Gastrocnemius medialis (tissue), 4 donors: ENCODE results near the gene KCNRG. TPM values are rescaled to one million over a fixed set of nuclear protein-coding genes. Genes with fewer than 3 reads are reported as not detected.

Source experiments
- ATAC-seq, 2 donors: fragments of 150-250 bp; one replicate each; pipeline ENCODE4 v1.9.1; 2016
- DNase-seq, 2 donors: peaks; one replicate each; pipeline ENCODE4 v3.0.0-alpha.2; 2019
- H3K27ac ChIP-seq, 4 donors: fragments of 200-600 bp; sonication (generic); 1 replicate in 1 of 4; 2 replicates in 3 of 4; pipeline ENCODE4 v1.5.1; 2016 to 2018; ENCODE audit warnings: mild to moderate bottlenecking in 2 of 4, moderate library complexity in 1 of 4
- H3K27me3 ChIP-seq, 3 donors: fragments of 200-600 bp; sonication (generic) in 2 of 3; 1 replicate in 1 of 3; 2 replicates in 2 of 3; pipeline versions ENCODE4 v1.5.1 to v1.6.0; 2016 to 2019; ENCODE audit warnings: mild to moderate bottlenecking in 1 of 3, moderate library complexity in 1 of 3
- H3K36me3 ChIP-seq, 2 donors: fragments of 200-600 bp; sonication (generic) in 1 of 2; one replicate each; pipeline ENCODE4 v1.5.1; 2017 to 2018
- H3K4me1 ChIP-seq, 2 donors: fragments of 200-600 bp; sonication (generic) in 1 of 2; one replicate each; pipeline ENCODE4 v1.5.1; 2016 to 2017; ENCODE audit warnings: mild to moderate bottlenecking in 2 of 2
- H3K4me3 ChIP-seq, 4 donors: fragments of 200-600 bp; sonication (generic) in 3 of 4; 1 replicate in 1 of 4; 2 replicates in 3 of 4; pipeline ENCODE4 v1.5.1; 2016 to 2019; ENCODE audit warnings: mild to moderate bottlenecking in 2 of 4
- H3K9me3 ChIP-seq, 3 donors: fragments of 200-600 bp; sonication (generic) in 2 of 3; 1 replicate in 1 of 3; 2 replicates in 2 of 3; pipeline ENCODE4 v1.5.1; 2016 to 2019
- CTCF ChIP-seq, 5 experiments: fragments of 450-650 bp in 3 of 5; fragments of 200-600 bp in 2 of 5; sonication (generic) in 2 of 5; IDR thresholded peaks in 4 of 5; conservative IDR thresholded peaks in 1 of 5; 1 replicate in 4 of 5; 2 replicates in 1 of 5; pipeline ENCODE4 v1.5.1; 2016 to 2019; ENCODE audit warnings: antibody characterized with exemption in 5 of 5, mild to moderate bottlenecking in 3 of 5, moderate library complexity in 3 of 5
- POLR2A ChIP-seq, 2 donors: fragments of 450-650 bp; IDR thresholded peaks; one replicate each; pipeline ENCODE4 v1.6.1; 2017; ENCODE audit warnings: antibody characterized with exemption in 2 of 2, mild to moderate bottlenecking in 2 of 2, moderate library complexity in 2 of 2
- in situ Hi-C, 4 donors: fragments of 200-750 bp; cut with MboI; loops; one replicate each; pipeline versions ENCODE4 v1.15.0 to v1.8.0; 2017; ENCODE audit warnings: low sequenced_read_pairs in 4 of 4
- intact Hi-C: fragments of 100-400 bp; cut with DNase I; formaldehyde crosslinking; loops from one replicate; pipeline ENCODE4 v1.15.1; 2023; ENCODE audit warnings: low total_unique reads
- total RNA-seq, 4 donors: library from RNA; depleted of rRNA; stranded (reverse); fragments of >200 nt; gene quantifications; one replicate each; pipeline versions ENCODE4 v1.1.0 to v1.2.3, GENCODE V29; 2016

The KCNRG gene
- total RNA-seq: under 1 TPM in 2 of 4 donors, not detected in 2; 0.66 to 0.72 TPM

GRCh38 chr13:50015258-50015657, at the start of gene KCNRG:
TSS of gene KCNRG (plus strand) at chr13:50015444. CDS start at chr13:50015494, 50 bp downstream.
- peak within 1 kb of the TSS in 3 of 4 donors; percentile 22 to 47 (median 31) for H3K27ac ChIP-seq

GRCh38 chr13:49967456-49967855, 47.8 kb upstream of the KCNRG start:
- no peak overlapping the region for H3K27ac ChIP-seq
- no peaks in the 10 kb centered on the region for H3K9me3 ChIP-seq
- no peaks in the 10 kb centered on the region for H3K4me1 ChIP-seq
- no peaks in the 10 kb centered on the region for H3K27me3 ChIP-seq
- intact Hi-C loops (no loop called here), in situ Hi-C loops (loop anchor here in 2 of 4 donors (25.0 kb wide), 3 partner anchors 845 to 1095 kb away; partner anchors contain the start of gene RNASEH2B (in 1 of the 2))
- no peak overlapping the region for H3K4me3 ChIP-seq
- H3K36me3 ChIP-seq: peaks cover 0 to 10% of the 10 kb centered on the region in 2 donors
- no peak for TF ChIP-seq CTCF (IDR thresholded peaks at IDR 0.05 in 4 of 5, conservative IDR thresholded peaks at IDR 0.05 in 1 of 5)
- TF ChIP-seq POLR2A (IDR thresholded peaks at IDR 0.05): no peak
- DNase-seq (no peak), ATAC-seq (no peak)

More at GRCh38 chr13:50015258-50015657, at the start of gene KCNRG:
- intact Hi-C loops: no loop called here
- ATAC-seq (no peak), DNase-seq (no peak)
- H3K9me3 ChIP-seq: no peaks in the 10 kb centered on the region
- in situ Hi-C loops: no loop called here
- peaks cover 33 to 34% of the 10 kb centered on the region in 2 donors for H3K4me1 ChIP-seq
- H3K4me3 ChIP-seq: no peak within 1 kb of the TSS
- TF ChIP-seq CTCF (IDR thresholded peaks at IDR 0.05 in 4 of 5, conservative IDR thresholded peaks at IDR 0.05 in 1 of 5) (no peak), POLR2A (IDR thresholded peaks at IDR 0.05) (no peak)
- H3K27me3 ChIP-seq: no peaks in the 10 kb centered on the region
- H3K36me3 ChIP-seq: peaks cover 0 to 28% of the 10 kb centered on the region in 2 donors

- H3K9me3 ChIP-seq: no peaks in the 10 kb centered on the region
- no peaks in the 10 kb centered on the region for H3K27me3 ChIP-seq
- H3K4me1 ChIP-seq: no peaks in the 10 kb centered on the region
- H3K36me3 ChIP-seq: peaks cover 0 to 10% of the 10 kb centered on the region in 2 donors
- no peak overlapping the region for H3K4me3 ChIP-seq
- DNase-seq: no peak
- no peak for ATAC-seq
- TF ChIP-seq POLR2A (IDR thresholded peaks at IDR 0.05) (no peak), CTCF (IDR thresholded peaks at IDR 0.05 in 4 of 5, conservative IDR thresholded peaks at IDR 0.05 in 1 of 5) (no peak)
- in situ Hi-C loops: loop anchor here in 3 of 4 donors (10.0 to 25.0 kb wide), 5 partner anchors 832 to 1090 kb away; partner anchors contain the start of gene RNASEH2B (in 2 of the 3)
- intact Hi-C loops: loop anchor here (10.0 kb wide), 1 partner anchor 1092 kb away; no protein-coding TSS in a partner anchor
- no peak overlapping the region for H3K27ac ChIP-seq
Observed at GRCh38 chr13:49972709-49973108, 42.5 kb upstream of the KCNRG start.

- TF ChIP-seq POLR2A (IDR thresholded peaks at IDR 0.05) (no peak), CTCF (IDR thresholded peaks at IDR 0.05 in 4 of 5, conservative IDR thresholded peaks at IDR 0.05 in 1 of 5) (no peak)
- intact Hi-C loops: loop anchor here (2.0 to 10.0 kb wide), 4 partner anchors 557 to 1089 kb away; no protein-coding TSS in a partner anchor
- no peak overlapping the region for H3K4me3 ChIP-seq
- H3K9me3 ChIP-seq: no peaks in the 10 kb centered on the region
- no peak for DNase-seq
- in situ Hi-C loops: loop anchor here in 3 of 4 donors (10.0 to 25.0 kb wide), 5 partner anchors 411 to 936 kb away; partner anchors contain the start of gene RNASEH2B (in 3 of the 3)
- ATAC-seq: no peak
- H3K36me3 ChIP-seq: peaks cover 0 to 10% of the 10 kb centered on the region in 2 donors
- peaks cover 0 to 4% of the 10 kb centered on the region in 2 donors for H3K4me1 ChIP-seq
- H3K27me3 ChIP-seq: no peaks in the 10 kb centered on the region
- H3K27ac ChIP-seq: no peak overlapping the region
Observed at GRCh38 chr13:49975826-49976225, 39.4 kb upstream of the KCNRG start.
